Fibroblast of skin of left quadriceps (primary cell): Measurements from ENCODE around the gene DIP2B.
A peak's percentile ranks its signal among the peaks of the same experiment; 100 is the strongest.
"Not testable (repeated sequence)": the region's sequence is repeated elsewhere in the genome, so short reads cannot be mapped to it uniquely, and the experiment has no call there.

Source experiments
- DNase-seq, 2 experiments: peaks; one replicate each; pipeline ENCODE4 v3.0.0-alpha.2; 2013; ENCODE audit warnings: low read depth in 2 of 2

The DIP2B gene

DNA sequence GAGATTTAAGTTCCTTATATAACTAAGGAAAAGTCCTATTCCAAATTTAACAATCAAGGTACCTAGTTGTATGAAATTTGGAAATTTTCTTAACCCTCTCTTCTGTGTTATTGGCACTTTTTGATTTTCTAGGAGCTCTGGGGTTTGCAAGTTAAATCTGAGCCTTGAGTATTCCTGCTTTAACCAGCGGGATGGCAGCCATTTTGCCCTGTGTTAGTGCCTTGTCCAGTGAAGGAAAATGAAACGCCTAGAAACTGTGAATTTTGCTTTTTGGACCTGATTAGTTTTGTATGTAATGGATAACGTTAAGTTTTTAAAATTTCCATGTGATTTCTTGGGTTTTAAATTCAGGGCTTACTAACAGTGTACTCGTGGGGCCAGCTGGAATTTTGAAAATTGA, 45.1 kb downstream of the DIP2B start:
- no peak for DNase-seq

DNA sequence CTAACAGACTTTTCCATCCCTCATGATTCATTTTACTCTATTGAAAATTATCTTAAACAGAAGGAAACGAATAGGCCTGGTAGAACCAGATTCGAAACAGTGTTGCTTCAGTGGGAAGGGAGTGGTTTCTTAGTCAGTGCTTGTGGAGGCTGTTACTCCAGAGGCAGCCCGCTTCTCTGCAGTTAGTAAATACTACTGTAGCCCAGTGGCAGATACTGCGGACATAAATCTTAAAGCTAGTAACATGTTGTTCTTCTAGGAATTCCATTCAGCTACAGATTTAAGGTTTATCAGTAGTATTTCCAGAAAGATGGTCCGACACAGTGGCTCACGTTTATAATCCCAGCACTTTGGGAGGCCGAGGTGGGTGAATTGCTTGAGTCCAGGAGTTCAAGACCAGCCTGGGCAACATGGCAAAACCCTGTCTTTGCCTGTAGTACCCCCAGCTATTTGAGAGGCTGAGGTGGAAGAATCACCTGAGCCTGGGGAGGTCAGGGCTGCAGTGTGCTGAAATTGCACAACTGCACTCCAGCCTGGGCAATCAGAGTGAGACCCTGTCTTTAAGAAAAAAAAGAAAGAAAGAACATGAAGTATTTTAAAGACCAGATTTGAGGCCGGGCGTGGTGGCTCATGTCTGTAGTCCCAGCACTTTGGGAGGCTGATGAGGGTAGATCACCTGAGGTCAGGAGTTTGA, 45.9 kb downstream of the DIP2B start:
- no peak for DNase-seq

DNA sequence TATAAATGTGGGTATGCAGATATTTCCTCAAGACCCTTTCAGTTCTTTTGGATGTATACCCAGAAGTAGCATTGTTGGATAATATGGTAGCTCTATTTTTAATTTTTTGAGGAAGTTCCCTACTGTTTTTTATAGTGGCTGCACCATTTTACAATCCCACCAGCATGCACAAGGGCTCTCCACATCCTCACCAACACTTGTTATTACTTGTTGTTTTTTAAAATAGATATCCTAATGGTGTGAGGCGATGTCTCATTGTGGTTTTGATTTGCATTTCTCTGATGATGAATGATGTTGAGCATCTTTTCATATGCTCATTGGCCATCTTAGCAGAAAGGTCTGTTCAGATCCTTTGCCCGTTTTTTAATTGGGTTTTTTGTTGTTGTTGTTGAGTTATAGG, 47.1 kb downstream of the DIP2B start:
- DNase-seq = no peak

DNA sequence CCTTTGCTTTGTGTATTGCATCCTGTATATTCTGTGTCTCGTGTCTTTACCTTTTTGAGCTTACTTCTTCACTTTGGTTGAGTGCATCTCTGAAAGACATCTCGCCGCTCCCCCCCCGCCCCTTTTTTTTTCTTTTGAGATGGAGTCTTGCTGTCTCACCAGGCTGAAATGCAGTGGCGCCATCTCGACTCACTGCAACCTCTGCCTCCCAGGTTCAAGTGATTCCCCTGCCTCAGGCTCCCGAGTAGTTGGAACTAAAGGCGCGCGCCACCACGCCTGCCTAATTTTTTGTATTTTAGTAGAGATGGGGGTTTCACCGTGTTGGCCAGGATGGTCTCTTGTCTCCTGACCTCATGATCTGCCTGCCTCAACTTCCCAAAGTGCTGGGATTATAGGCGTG, 49.9 kb downstream of the DIP2B start:
- no peak for DNase-seq

DNA sequence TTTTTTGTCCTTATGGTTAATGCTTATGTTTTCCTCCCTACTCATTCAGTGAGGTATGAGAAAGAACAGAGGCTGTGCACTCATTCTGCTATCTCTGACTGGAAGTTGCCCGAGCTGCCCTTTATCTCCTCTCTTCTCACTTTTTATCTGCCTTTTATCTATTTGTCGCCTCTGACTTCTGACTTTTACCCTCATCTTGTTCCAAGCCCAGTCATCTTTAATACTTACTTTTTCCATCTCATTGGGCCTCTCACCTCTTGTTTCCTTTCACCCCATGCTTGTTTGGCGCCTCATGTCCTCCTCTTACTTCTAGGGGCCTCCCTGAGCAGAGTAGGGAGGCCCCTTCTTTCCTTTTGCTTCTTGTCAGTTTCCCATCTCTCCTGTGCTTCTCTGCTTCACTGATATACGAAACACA, 50.7 kb downstream of the DIP2B start:
- no peak for DNase-seq

DNA sequence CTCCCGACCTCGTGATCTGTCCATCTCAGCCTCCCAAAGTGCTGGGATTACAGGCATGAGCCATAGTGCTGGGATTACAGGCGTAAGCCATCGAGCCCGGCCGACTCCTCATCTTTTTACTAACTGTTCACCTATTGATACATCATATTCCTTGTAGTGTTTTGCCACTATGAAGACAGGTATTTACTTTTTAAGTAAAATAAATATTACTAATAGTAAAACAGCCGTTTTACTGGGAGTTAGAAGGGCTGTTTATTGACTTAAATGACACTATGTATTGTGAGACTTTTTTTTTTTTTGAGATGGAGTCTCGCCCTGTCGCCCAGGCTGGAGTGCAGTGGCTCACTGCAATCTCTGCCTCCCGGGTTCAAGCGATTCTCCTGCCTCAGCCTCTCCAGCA, 51.5 kb downstream of the DIP2B start:
- no peak for DNase-seq

DNA sequence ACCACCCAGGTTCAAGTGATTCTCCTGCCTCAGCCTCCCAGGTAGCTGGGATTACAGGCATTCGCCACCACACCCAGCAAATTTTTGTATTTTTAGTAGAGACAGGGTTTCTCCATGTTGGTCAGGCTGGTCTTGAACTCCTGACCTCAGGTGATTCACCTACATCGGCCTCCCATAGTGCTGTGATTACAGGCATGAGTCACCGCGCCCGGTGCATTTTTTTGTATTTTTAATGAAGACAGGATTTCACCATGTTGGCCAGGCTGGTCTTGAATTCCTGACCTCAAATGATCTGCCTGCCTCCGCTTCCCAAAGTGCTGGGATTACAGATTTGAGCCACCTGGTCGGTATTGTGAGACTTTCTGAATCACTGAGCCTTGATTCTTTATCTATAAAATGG, 52.0 kb downstream of the DIP2B start:
- not testable (repeated sequence) for DNase-seq

DNA sequence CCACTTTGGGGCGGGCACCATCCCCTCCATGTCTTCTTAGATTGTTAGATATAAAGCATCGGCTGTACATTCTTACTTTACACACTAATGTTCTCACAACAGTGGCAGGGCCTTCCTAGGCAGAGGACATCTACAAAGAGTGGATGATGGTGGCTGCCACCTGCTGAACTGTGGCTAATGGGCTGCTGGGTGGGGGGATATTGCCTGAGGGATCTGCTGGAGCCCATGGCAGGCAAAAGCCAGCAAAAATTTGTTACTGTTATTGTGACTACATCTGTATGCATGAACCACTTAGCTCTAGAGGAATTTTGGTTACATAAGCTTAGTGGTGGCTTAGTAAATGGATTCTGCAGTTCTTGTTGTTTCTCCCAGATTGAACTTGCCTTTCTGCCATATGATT, 52.6 kb downstream of the DIP2B start:
- no peak for DNase-seq

DNA sequence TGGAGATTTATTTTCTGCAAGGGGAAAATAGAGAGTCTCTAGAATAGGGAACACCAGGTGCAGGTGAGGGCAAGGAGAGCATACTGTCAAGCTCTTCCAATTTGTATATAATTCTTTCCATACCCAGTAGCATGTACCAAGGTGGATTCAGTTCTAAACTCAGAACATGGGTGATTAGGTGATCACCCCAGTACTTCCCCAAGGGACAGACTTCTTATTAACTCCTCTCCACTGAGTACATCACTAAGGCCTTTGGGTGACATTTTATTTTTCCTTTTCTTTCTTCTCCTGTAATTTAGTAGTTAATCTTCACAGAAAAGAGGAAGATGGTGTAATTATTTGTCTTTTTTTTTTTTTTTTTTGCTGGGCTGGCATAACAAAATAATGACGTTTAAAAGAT, 54.2 kb downstream of the DIP2B start:
- DNase-seq = no peak

DNA sequence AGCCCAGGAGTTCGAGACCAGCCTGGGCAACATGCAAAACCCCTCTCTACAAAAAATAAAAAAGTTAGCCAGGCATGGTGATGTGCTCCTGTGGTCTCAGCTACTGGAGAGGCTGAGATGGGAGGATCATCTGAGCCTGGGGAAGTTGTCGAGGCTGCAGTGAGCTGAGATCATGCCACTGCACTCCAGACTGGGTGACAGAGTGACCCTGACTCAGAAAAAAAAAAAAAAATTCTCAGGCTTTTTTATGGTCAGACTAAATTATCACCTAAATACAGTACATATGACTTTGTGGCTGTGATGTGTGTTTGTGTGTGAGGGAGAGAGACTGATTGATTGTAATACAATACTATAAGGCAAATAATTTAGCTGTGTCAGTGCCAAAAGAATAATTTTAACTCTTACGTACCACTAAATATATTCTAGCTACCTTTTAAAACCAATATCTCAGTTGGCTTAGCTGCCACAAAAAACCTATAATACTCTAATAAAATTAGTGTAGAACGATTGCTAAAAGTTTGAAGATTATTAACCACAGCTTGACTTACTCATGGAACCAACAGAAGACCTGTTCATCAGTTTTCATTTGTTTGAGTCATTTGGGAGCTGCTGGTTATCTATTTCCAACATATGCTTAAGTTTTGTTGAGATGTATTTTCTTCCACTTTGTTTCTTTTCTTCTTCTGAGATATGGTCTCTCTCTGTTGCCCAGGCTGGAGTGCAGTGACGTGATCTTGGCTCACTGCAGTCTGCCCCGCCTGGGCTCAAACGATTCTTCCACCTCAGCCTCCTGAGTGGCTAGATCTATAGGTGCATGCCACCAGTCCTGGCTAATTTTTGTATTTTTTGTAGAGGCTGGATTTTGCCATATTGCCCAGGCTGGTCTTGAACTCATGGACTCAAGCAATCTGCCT, 58.0 kb downstream of the DIP2B start:
- DNase-seq = no peak

DNA sequence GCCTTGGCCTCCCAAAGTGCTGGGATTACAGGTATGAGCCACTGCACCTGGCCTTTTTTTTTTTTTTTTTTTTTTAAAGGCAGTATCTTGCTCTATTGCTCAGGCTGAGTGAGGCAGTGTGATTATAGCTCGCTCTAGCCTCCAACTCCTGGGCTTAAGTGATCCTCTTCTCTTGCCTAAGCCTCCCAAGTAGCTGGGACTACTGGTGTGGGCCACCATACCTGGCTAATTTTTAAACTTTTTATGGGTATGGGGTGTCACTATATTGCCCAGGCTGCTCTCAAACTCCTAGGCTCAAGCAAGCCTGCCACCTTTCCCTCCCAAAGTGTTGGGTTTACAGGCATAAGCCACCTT, 58.6 kb downstream of the DIP2B start:
- no peak for DNase-seq

DNA sequence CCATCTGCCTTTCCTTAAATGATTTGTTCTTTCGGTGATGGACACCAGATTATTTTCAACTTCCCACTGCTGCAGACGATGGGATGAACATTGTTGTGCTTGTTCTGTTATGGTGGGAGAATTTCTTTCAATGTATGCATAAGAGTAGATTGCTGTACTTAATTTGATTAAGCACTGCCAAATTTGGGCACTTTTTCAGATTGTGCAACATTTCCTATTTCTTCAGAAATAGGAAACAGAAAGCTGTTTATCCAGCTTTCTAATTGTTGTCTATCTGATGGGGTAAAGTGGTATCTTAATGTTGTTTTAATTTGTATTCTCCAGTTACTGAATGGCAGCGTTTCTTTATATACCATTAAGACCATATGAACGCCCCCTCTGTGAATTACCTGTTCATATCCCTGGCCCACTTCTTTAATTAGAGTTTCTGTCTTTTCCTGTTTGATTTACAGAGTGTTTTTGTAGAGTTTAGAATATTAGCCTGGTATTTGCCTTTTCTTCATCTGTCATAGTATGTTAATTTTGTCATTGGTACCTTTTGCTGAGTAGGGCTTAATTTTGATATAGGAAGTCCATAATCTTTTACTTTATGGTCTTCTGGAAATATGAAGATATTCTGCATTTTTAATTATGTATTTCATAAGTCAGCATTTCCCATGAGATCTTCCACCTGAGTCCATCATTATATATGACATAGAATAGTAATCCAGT, 59.6 kb downstream of the DIP2B start:
- no peak for DNase-seq

DNA sequence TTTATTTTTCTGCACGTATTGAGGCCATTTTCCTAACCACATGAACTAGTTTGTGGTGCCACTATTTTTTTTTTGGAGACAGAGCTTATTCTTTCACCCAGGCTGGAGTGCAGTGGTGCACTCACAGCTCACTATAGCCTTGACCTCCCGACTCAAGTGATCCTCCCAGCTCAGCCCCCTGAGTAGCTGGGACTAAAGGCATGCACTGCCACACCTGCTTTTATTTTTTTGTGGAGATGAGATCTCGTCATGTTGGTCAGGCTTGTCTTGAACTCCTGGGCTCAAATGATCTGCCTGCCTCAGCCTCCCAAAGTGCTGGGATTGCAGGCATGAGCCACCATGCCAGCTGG, 60.1 kb downstream of the DIP2B start:
- DNase-seq = no peak

DNA sequence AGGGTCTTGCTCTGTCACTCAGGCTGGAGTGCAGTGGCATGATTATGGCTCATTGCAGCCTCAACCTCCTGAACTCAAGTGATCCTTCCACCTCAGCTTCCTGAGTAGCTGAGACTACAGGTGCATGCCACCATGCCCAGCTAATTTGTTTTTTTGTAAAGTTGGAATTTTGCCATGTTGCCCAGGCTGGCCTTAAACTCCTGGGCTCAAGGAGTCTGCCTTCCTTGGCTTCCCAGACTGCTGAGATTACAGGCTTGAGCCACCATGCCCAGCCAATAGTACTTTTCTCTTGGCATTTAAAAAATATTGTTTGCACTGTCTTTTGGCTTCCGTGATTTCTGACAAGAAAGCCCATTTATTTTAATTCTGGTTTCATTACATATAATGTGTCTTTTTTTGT, 61.3 kb downstream of the DIP2B start:
- no peak for DNase-seq

DNA sequence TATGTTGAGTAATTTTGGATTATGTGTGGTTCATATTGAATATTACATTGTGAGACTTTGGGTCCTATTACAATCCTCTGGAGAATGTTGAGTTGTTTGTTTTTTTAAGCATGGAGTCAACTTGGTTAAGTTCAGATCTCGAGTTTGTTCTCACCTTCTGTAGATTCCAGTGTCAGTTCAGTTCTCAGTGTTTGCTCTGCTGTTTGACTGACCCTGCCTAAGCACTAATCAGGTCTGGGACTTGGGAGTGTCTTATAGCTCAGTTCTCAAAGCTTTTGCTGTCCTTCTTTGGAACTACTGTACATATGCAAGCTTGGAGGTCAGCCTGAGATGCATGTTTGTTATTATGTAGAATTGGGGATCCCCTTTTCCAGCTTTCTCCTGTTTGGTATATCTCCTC, 63.1 kb downstream of the DIP2B start:
- no peak for DNase-seq

DNA sequence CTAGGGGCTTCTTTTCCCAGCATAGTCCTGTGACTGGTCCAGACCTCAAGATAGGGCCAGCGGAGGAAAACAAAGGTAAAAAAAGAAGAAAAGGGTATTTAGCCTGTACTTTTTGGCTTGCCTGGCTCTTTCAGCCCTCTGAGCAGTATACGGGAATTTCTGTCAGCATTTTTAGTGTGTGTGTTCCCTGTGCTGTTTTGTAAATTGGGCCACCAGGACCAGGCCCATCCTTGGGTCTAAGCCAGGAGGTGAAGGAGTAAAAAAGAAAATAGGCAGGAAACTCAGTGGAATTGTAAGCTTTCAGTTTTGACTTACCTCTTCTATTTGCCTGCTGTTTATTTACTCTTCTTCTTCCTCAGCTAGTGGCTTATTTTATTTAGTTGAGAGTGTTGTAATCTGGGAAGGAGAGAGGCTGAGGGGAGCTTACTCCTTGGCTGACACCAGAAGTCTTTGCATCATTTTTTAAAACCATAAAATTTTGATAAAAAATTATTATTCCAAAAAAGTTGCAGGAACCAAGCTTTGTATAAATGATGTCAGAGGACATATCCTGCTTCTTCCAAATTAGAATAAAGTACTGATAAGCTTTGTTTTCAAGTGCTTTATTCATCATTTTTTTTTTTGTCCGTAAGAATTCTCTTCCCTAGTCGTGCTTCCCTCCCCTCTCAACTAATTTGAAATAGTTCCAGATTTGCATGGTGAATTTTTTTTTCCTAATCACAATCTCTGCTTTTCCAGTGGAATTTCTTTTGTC, 63.7 kb downstream of the DIP2B start:
- DNase-seq = no peak

DNA sequence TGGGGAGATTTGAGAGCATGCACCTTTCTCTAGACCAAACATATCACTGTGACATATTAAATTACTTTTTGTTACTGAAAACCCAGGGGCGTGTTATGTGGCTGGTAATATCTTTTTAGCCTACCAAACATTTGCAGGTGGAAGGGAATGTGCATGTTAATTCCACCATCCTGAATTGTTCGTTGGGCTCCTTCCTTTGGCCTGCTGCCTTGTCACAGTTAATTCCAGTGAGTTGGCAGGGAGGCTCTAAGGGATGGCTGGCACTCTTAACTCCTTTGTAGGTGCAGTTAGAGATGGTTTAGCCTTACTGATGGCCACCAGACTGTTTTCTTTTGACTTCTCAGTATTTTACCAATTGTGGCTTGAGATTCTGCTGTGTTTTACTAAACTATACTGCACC, 64.5 kb downstream of the DIP2B start:
- DNase-seq = no peak

DNA sequence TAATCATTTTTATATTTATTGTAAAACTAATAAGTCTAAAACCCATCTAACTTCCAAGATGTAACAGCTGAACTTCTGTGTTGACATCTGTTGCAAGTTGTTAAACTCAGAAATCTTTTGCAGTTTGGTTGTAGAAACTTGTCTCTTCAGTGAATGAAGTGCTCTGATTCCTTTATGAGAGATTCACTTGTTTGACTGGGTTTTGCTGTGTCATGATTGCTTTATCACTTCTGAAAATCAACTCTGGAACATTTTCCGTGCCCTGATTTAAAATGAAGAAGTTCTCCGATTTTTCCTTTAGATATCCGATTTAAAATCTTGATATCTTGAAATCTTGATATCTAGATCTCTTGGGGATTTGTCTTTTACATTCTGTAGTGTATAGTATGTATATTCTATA, 65.1 kb downstream of the DIP2B start:
- no peak for DNase-seq

DNA sequence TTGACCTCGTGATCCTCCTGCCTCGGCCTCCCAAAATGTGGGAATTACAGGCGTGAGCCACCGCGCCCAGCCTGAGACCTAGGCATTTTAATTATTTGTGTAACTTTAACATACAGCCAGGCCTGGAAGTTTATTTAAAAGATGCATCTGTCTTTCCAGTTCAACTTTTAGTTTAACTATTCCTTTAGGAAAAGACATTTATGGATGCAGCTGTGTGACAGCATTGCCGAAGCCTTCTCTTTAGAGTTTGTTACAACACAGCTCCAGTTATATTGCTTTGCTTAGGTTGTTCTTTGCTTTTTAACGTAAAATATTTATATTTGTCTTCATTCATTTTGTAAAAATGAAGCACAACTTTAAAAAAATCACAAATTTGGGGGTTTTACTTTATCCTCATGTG, 67.0 kb downstream of the DIP2B start:
- DNase-seq = no peak

DNA sequence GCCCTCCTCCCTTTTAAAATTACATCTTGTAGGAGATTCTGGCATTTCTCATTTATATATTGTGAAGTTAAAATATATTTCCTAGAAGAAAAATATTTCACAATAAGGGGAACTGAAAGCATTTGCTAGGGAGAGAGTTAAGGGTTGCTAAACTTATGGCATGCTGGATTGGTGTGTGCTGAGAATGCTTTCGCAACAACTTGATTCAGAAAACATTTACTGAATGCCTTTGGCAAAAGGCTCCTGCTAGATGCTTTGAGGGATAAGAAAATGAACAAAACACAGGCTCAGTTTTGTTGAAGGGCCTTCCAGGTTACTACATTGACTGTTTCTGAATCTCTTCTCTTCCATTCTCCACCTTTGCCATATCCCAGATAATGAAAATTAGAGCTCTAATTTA, 67.5 kb downstream of the DIP2B start:
- DNase-seq = peak; percentile 75 to 77

DNA sequence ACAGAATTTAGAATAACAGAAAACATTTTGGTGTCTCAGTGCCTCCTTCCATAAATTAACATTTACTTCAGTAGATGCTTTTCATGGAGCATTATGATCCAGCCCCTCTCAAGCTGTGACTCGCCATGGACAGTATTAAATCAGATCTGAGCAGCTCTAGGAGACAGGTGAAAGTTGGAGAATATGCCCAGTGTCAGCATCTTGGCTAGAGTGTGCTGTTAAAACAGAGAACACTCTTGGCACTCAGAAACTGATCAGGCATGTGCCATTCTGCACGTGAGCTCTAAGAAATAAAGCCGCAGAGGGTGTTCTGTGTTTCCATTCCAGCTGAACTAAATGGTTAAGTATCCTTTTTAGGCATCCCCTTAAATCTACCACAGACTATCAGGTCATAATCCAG, 68.0 kb downstream of the DIP2B start:
- no peak for DNase-seq

DNA sequence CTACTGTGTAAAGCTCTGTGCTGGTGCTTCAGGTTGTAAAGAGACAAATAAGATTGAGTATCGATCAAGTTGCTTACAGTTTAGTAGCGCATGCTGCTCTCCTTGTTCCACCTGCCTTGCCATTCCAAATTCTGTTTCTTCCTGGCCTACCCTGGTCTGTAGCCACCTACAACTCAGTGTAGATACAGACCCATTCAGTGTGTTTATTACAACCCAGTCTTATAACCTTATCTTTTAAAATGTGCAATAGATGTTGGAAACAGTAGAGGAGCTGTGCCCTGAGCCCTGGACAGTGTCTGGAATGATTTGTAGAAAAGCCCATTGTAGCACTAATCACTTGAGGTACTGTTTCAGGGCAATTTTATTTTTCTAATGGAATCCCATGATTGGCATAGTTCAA, 68.5 kb downstream of the DIP2B start:
- DNase-seq = no peak
